GM21825 (cell line): ENCODE results near the gene DDX11.
"Not testable (repeated sequence)": the region's sequence is repeated elsewhere in the genome, so short reads cannot be mapped to it uniquely, and the experiment has no call there.

Experiments
- ATAC-seq: cut with Tn5 transposase; IDR thresholded peaks from one replicate; pipeline ENCODE4 v1.9.1; 2021; ENCODE audit warnings: mild to moderate bottlenecking, moderate library complexity; ENCODE audit not compliant: unreplicated experiment

DDX11 gene

DNA sequence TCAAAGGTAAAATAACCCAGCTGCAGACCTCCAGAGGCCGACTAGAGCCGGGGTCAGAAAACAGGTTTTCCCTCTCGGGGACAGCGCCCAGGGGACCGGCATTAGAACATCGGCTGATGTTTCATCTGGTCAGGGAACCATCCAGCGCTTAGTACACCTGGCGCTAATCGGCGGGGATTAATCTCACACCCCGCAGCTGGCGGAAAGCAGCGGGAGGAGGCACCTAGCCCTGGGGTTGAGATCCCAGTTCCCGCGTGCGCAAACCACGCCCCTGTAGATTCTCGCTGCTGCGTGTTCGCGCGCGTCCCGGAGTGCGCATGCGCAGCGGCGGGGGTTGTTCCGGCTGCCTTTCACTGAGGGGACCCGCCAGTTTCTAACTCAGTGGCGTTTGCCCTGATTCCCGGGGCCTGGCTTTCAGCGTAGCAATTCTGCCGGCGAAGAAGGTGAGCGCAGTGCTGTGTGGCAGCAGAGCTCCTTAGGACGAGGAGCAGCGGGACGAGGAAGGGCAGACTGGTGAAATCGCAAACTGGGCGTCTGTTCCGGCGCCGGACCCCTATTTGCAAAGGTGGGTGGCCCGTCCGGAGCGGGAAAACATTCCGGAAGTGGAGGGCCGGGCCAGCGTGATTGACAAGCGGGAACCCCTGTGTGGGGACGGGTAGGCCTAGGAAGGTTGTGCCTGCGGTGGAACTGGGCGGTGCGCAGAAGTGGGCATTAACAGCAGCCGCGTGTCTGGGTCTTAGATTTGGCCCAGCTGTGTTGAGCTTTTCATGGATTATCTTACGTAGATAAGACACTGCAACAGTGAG is at the start of gene DDX11:
TSS of gene DDX11 (plus strand) at position 334 of the 806 bp plus-strand sequence. CDS start 4,534 bp downstream, outside the sequence.
- peak; percentile 95 for ATAC-seq

DNA sequence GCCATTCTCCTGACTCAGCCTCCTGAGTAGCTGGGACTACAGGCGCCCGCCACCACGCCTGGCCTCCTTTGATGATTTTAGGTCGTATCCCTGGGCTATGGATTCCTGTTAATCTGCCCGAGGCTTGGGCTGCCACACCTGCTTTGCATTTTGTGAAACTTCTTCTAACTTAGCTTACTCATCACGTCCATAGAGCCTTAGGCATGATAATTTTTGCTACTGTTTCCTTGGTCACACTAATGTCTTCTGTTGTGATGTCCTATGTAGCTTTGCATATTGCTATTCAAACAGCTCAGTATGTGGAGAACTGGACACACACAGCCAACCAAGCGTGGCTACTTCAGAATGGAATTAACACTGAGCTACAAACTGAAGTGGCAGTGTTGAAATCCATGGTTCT is 47.5 kb upstream of the DDX11 start:
- no peak for ATAC-seq

DNA sequence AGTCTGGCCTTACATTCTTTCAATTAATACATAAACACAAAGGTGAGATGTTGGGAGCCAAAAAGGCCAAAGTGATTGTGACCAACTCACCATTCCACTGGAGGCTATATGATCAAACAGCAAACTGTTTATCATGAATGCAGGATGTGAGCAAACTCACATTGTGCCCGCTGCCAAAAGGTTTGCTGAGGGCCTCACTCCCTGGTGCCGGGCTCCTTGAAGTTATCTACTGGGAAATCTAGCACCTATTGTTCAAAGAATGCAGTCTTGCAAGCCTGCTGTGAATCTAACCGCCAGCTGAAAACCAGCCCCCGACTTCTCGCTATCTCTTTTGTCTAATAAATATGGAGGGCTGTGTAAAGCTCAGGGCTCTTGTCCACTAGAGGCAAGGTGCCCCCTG is 46.7 kb upstream of the DDX11 start:
- ATAC-seq = not testable (repeated sequence)

DNA sequence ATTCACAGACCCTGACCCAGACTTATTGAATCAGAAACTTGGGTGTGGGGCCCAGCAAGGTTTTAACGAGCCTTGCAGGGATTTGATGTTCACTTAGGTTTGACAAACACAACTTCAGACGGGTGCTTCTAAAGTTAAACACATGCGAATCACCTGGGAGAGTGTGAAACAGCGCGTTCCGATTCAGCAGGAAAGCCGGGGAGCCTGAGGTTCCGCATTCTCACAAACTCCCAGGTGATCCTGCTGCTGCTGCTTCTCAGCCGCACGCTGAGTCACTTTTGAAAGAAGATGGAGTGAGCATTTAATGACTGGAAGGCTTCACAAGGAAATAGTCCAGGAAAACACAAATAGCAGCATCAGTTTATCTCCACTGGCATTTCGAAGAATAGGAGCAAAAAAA is 44.2 kb upstream of the DDX11 start:
- no peak for ATAC-seq

DNA sequence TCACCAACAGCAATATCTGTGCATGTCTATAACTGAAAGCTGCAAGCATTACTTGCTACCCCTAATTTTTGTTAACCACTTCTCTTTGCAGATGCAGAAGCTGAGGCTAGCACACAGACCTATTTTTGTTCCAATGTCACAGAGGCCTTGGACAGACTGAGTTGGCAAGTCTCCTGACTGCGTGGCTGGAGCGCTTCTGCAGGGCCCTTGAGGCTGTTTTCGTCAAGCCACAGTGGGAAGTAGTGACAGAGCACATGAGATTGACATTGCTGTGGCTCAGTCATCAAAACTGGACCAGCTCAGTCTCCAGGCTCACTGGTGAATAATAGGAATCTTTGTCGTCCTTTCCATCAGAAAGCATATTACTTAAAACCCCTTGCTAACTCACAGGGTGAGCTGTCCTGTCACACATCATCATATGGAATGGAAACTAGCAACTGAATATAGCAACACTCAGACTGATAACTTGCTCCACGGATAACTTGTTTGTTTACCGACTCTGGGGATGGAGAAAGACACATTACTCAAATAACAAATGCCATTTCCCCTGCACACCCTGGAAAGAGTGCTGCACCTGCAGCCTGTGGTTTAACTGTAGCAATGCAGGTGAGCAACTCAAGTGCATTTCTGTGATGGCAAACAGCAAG is 43.6 kb upstream of the DDX11 start:
- ATAC-seq = no peak

DNA sequence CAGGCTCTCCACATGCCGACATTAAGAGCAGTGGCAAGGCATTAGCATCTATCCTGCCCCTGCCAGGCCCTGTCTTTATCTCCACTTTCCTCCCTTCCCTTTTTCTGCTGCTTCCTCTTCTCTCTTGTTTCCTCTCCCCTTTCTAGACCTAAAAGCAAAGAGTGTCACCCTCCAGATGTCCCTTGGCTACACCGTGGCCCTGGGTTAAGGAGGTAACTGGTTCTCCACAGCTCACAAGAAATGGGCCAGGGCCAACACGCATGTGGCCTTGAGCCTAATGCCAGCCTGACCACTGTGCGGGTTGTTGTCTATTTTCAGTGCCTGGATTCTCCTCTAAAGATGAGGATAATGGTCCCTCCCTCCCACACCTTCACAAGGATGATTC is 41.7 kb upstream of the DDX11 start:
- ATAC-seq = no peak

DNA sequence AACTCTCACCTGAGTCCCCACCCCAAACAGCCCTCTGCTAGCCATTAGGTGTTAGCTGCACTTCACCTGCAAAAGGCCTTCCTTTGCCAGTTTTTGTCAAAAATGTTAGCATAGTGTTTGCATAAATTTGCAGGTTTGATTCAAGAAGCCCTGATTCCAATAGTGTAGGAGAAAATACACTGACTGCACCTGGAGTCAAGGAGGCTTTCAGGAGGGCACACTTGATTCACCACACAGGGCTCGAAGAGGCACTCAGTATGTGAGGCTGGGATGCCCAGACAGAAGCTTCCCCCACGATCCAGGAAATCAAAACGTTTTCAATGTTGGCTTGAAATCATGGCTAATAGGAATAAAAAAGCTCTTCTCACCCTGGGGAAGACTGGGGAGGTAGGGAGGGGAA is 40.5 kb upstream of the DDX11 start:
- no peak for ATAC-seq

DNA sequence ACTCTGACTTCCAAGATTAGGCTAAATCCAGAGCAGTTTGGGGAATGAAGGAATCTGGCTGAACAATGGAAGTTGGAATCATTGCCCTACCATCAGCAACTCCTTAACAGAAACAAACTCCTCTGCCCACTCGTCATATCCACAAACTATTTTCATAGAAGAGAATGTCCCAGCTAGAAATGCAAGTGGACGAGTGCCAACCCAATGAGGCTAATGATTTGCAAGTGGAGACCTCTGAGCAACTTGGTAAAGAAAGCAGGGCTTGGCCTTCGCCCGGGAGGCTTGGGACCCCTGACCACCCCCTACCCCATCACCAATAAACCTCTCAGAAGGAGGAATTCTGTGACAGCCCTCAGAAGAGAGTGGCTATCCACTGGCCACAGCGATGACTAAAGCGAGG is 40.0 kb upstream of the DDX11 start:
- no peak for ATAC-seq

DNA sequence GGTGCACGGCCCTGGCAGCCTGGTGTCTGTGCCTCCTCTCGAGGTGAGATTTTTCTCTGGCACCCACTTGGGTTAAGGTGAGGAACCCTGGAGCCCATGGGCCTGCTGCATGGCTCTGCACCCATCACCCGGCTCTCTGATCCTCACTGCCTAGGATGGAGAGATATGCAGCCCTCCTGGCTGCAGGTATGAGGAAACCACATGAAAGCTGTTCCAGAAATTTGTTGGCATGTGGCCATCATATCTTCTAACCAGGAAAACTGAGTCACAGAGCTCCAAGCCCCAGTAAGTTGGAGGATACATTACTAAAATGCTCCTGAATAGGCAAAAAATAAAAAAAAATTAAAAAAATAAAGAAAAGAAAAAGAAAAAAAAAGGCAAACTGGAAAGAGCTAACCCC is 39.3 kb upstream of the DDX11 start:
- ATAC-seq = no peak

DNA sequence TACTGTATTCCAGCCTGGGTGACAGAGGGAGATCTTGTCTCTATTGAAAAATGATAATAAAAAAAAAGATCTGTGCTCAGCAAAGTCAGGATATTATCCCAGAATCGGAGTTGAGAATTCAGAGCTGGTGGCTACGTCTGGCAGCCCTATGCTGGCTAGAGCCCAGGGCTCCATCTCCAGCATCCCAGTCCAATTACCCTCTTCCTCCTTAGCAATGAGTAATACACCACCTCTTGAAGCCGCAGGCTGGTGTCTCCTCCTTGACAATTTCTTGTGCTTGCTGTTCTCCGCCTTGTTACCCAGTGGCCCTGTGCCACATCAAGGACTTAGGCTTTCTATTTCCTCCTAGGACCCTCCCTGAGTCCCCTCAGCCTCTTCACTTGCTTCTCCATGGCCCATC is 38.4 kb upstream of the DDX11 start:
- no peak for ATAC-seq

DNA sequence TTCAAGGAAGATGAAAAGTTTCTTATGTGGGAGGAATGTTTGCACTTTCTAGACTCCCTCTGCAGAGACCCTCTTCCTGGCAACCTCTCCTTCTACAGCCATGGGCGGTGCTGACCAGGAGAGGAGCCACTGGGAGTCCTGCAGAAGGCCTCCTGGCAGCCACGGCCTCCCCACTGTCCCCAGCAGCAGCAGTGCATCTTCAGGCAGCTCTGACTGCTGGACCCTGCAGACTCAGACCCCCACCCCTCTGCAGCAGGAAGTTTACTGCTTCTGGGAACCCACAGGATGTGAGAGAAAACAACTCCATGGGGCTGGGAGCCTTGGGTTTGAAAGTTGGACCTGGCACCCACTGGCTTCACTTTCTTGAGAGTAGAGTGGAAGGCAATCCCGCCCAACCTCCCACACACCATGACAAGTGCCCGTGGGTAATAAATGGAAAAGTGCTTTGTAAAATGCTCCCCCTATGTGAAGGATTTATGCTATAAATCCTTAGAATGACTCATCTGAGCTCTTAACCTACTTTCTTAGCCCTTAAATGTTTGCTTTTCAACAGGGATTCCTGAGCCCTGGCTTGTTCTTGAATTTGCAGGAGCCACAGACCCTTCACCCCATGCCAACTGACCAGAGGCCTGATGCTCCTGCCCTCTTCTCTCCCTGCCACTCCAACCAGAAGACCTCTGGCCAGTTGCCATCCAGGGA is 37.5 kb upstream of the DDX11 start:
- ATAC-seq = no peak

DNA sequence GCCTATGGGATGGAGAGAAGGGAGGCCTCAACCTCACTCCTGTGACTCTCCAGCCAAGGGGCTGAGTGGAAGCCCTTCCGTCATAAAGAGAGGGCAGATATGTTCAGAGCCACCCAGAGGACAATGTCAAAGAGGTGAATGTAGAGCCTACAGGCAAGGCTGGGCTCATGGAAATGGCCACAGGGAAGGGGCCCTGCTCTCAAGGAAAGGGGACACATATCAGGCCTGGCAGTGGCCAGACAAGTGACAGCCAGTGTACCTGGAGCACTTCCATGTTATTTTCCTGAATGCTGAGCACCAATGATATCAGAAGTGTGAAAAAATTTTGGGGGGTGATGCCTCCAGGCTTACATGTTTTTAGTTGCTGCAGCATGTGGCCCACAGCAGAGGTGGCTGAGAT is 36.6 kb upstream of the DDX11 start:
- ATAC-seq = no peak

DNA sequence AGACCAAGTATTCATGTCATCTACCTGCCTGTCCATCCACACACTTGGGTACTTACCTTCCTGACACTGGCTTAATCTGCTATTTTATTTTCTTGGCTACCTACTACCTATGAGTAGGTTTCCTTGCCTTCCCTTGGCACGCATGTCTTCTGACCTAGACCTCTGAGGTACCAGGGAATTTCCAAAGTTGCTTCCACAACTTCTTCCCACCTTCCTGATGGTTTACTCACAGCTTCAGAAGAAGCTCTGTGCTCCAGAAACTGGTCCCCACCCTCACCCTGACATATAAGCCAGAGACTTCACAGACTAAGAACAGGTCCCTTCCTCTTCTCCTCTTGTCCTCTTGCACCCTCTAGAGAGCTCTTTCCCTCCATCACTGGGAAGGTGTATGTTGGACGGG is 35.7 kb upstream of the DDX11 start:
- no peak for ATAC-seq

DNA sequence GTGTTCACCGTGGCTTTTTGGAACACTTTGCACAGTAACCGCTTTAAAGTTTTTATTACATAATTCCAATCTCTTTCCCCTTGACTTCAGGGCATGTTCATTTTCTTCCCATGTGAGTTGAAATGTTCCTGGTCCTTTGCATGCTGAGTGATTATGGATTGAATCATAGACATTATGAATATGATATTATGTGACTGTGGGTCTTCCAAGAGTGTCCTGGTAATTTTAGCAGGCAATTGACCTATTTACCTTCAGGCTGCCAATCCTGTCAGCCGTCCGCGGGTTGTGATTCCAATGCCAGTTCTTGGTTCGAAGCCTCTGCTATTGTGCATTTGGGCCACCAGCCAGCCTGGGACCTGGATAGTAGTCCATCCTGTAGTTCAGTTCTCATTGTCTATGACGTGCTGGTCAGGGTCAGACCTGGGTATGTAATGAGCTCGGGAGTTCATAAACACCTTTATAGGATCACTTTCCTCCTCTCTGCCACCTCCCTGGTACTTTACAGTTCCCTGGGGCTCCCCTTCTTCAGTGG is 32.6 kb upstream of the DDX11 start:
- no peak for ATAC-seq

DNA sequence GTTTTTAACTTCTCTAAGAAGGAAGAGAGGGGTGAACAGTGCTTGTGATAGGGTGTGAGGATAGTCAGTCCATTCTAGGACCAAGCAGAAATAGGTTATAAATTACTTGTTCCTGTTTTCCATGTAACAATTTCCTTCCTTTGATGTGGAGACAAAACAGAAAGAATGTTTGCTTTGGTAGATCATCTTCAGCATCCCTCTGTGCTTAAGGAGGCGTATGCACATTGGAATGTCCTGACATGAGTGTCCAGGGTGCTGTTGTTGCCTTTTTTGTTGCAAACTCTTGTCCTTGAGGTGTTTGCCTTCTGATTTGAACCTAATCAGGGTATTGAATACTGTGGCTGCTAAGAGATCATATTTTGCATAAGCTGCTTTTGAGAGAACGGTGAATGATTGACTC is 23.5 kb upstream of the DDX11 start:
- ATAC-seq = not testable (repeated sequence)

DNA sequence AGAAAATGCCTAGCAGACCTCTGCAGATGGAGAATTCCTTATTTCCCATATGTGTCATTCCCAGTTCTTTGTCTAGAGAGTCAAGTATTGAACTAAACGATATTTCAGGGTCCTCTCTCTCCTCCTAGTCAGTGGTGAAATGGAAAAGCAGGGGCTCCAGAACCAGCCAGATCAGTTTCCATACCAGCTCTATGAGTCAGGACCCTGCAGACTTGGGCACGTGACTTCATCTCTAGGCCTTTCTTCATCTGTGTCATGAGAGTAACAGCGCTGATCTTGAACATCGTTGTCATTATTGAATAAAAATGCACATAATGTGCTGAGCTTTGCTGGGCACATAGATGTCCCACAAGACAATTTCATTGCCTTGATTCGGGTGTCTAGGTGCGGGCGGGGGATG is 23.1 kb upstream of the DDX11 start:
- ATAC-seq = not testable (repeated sequence)

DNA sequence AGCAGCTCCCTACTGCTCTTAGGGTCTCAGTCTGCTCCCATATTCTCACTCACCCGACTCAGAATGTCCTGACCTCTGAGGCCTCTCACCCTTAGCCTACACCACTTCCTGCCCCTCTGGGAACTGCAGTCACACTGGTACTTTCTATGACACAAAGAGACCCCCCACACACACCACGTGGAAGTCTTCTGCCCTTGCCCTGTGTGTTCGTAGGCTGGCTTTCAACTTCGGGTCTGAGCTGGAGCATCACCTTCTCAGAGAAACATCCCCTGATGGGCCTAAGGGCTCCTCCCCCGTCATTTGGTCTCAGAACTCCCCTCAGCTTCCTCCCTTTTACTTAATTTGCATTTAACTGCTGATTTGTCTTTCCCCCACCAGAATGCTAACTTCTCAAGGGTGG is 22.0 kb upstream of the DDX11 start:
- peak; percentile 83 for ATAC-seq

DNA sequence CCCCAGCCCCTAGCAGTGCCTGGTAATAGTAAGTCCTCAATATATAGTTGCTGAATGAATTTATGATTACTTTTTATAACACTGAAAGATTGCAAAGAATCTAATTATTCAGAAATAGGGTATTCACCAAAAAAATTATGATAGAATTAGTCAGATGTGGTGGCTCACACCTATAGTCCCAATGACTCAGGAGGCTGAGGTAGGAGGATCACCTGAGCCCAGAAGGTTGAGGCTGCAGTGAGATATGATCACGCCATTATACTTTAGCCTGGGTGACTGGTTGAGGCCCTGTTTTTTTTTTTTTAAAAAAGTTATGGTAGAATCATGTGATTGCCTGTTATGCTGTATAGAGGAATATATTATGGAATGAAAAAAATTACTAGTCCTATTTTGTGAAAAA is 21.5 kb upstream of the DDX11 start:
- ATAC-seq = not testable (repeated sequence)

DNA sequence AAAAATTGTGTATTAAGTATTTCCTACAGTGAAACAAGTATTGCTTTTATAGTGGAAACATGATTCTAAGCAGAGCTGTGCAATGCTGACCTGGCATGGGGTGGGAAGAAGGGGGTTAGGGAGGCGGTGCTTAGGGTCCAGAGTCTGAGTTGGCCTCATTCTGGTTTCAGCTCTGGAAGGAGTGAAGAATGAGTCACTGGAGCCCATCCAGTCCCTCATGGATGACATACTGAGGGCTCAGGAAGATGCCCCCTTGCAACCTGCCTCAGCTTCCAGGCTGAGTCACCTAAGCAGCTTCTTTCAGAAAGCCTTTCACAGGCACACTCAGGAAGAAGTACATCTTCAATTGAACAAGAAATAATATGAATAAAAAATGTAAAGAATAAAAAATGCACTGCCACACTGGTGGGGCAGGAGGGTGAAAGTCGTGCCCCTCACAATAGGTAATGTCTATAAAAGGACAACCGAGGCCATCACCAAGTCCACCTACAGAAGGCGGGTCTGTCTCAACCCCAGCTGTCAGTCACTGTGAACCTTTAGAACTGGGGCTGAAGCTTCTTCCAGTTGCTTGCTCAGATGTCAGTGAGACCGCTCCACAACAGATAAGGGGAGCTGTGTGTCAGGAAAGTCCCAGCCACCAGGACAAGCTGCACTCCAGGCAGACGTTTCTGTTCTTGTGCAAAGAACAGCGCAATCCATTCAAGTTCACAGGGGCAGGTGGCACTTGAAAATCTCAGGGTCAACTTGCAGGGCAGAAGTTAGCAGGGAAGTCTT is 20.8 kb upstream of the DDX11 start:
- not testable (repeated sequence) for ATAC-seq

DNA sequence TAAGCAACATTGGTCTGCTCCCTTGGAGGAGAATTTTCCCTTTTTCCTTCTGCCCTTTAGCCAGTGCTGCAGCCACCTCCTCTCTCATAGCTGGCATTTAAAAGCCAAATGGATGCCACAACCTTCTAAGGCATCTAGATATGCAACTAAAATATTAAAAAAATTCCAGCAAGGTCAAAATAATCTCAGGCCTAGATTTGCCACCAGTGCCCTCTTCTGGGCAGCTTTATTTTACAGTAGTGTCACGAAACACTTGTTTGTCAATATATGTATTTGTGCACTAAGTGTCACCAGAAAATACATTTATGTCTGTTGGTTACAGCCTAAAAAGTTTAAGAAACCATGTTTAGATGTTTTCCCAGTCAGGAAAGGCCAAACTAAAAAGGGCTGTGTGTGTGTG is 19.7 kb upstream of the DDX11 start:
- ATAC-seq = not testable (repeated sequence)

DNA sequence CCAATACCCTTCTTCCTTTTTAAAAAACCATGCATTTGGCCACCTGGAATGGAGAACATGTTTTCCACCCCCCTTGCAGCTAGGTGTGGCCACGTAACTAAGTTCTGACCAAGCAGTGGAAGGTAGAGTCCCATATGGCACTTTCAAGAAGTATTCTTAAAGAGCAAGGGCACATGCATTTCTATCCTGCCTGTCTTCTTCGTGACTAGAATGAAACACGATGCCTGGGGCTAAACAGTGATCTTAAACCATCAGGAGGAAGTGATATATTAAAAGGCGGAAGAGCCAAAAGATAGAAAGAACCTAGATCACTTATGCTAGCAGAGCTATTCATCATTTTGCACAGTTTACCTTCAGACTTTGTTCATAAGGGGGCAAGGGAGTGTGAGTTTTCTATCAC is 16.0 kb upstream of the DDX11 start:
- no peak for ATAC-seq
